H7 (cell line): Measurements from ENCODE around the gene CFAP54. TPM values are rescaled to one million over a fixed set of nuclear protein-coding genes. Genes with fewer than 3 reads are reported as not detected.

Experiments
- total RNA-seq: library from RNA; depleted of rRNA; stranded (reverse); fragments of >200 nt; shearing (Covaris generic); gene quantifications from 2 replicates; pipeline ENCODE4 v1.2.3, GENCODE V29; 2014; rRNA removed

Gene CFAP54
- total RNA-seq, 1 experiment from 2014 or later, result not detected

Other genes with a start within 250 kb of the CFAP54 start
- 25.3 and 25.5 TPM in 2 replicates for gene CDK17, start 89.1 kb upstream of the CFAP54 start, total RNA-seq